HL-60 (cell line): ENCODE measurements around the gene TK2.

Experiments
- CTCF ChIP-seq: IDR thresholded peaks from one replicate; pipeline ENCODE4 v1.5.1; 2011; ENCODE audit warnings: low read length, control low read depth, inconsistent platforms; ENCODE audit not compliant: insufficient read depth
- POLR2AphosphoS5 ChIP-seq: IDR thresholded peaks from 2 replicates; pipeline ENCODE4 v1.6.1; 2012; ENCODE audit warnings: low read depth
- TF ChIP-seq, protein P1 (sequence below): IDR thresholded peaks from 2 replicates; pipeline ENCODE4 v1.6.1; 2012; ENCODE audit warnings: low read depth; ENCODE audit not compliant: insufficient replicate concordance

- TF ChIP-seq, protein P1, sequence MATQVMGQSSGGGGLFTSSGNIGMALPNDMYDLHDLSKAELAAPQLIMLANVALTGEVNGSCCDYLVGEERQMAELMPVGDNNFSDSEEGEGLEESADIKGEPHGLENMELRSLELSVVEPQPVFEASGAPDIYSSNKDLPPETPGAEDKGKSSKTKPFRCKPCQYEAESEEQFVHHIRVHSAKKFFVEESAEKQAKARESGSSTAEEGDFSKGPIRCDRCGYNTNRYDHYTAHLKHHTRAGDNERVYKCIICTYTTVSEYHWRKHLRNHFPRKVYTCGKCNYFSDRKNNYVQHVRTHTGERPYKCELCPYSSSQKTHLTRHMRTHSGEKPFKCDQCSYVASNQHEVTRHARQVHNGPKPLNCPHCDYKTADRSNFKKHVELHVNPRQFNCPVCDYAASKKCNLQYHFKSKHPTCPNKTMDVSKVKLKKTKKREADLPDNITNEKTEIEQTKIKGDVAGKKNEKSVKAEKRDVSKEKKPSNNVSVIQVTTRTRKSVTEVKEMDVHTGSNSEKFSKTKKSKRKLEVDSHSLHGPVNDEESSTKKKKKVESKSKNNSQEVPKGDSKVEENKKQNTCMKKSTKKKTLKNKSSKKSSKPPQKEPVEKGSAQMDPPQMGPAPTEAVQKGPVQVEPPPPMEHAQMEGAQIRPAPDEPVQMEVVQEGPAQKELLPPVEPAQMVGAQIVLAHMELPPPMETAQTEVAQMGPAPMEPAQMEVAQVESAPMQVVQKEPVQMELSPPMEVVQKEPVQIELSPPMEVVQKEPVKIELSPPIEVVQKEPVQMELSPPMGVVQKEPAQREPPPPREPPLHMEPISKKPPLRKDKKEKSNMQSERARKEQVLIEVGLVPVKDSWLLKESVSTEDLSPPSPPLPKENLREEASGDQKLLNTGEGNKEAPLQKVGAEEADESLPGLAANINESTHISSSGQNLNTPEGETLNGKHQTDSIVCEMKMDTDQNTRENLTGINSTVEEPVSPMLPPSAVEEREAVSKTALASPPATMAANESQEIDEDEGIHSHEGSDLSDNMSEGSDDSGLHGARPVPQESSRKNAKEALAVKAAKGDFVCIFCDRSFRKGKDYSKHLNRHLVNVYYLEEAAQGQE = peak; percentile 71
- TF ChIP-seq POLR2AphosphoS5 (peak; percentile 99), CTCF (no peak)
These were observed 26.0 kb downstream of the TK2 start for GRCh38 chr16:66523861-66524354.
